Measurements from ENCODE around the gene WIF1. TPM values are rescaled to one million over a fixed set of nuclear protein-coding genes. Genes with fewer than 3 reads are reported as not detected.

WIF1 gene
- total and polyA plus RNA-seq, 8 donors: 42.5 to 311 (median 214) TPM

DNA sequence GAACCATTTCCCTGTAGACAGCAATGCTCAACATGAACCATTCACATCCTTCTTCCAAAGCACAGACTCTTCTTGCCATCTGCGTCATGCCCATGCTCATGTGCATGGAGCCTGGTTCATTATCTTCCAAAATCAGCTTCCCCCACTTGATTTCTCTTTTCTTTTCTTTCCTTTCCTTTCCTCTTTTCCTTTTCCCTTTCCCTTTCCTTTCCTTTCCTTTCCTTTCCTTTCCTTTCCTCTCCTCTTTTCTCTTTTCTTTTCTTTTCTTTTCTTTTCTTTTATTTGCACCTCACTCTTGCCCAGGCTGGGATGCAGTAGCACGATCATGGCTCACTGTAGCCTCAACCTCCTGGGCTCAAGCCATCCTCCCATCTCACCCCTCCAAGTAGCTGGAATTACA is 37.5 kb downstream of the WIF1 start:
- no peak for DNase-seq
- TF ChIP-seq, protein P1, sequence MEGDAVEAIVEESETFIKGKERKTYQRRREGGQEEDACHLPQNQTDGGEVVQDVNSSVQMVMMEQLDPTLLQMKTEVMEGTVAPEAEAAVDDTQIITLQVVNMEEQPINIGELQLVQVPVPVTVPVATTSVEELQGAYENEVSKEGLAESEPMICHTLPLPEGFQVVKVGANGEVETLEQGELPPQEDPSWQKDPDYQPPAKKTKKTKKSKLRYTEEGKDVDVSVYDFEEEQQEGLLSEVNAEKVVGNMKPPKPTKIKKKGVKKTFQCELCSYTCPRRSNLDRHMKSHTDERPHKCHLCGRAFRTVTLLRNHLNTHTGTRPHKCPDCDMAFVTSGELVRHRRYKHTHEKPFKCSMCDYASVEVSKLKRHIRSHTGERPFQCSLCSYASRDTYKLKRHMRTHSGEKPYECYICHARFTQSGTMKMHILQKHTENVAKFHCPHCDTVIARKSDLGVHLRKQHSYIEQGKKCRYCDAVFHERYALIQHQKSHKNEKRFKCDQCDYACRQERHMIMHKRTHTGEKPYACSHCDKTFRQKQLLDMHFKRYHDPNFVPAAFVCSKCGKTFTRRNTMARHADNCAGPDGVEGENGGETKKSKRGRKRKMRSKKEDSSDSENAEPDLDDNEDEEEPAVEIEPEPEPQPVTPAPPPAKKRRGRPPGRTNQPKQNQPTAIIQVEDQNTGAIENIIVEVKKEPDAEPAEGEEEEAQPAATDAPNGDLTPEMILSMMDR (IDR thresholded peaks at IDR 0.05): no peak
- Histone ChIP-seq H3K27ac (no peak overlapping the region), H3K27me3 (no peaks in the 10 kb centered on the region), H3K4me1 (no peaks in the 10 kb centered on the region), H3K4me3 (no peak overlapping the region), H3K36me3 (no peaks in the 10 kb centered on the region), H3K9me3 (no peaks in the 10 kb centered on the region)
- no peak for ATAC-seq
- intact Hi-C loops (cut with DNase I): no loop called here

DNA sequence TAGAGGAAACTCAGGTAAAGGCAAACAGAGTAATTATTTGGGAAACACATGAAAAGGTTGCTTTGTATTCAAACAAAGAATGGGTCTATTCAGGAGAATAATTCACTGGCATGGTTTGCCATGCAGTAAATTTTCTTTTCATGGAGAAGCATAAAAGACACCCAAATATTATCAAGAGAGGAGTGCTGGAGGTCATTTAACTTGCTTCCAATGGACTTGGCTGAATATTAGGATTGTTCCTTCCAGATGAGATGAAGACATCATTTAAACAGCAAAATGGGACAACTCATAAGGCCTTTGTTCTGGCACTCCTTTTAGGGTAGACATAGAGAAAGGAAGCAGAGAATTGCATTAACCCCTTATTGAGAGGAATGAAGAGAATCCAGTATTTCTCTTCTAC is 38.7 kb downstream of the WIF1 start:
- TF ChIP-seq, protein P1 (IDR thresholded peaks at IDR 0.05): no peak
- no peak overlapping the region for H3K4me3 ChIP-seq
- no peaks in the 10 kb centered on the region for H3K4me1 ChIP-seq
- intact Hi-C loops (cut with DNase I): no loop called here
- H3K27me3 ChIP-seq: no peaks in the 10 kb centered on the region
- H3K27ac ChIP-seq: no peak overlapping the region
- H3K9me3 ChIP-seq: no peaks in the 10 kb centered on the region
- no peaks in the 10 kb centered on the region for H3K36me3 ChIP-seq
- DNase-seq (no peak), ATAC-seq (no peak)

DNA sequence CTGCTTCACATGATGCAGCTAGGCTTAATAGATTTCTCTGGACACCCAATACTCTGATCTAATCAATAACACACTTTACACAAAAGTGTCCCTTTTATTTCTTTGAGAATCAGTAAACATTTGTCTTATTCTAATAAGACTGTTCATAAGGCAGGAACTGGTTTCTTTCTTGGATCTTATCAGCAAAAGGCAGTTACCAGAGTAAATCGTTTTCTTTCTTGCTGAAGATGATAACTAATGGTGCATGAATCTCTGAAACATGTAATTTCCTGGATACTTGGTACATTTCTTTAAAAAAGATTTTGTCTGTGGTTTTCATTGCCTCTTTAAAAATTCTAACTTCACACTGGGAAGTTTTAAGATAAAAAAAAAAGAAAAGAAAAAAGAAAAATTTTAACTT is 39.6 kb downstream of the WIF1 start:
- Histone ChIP-seq H3K36me3 (no peaks in the 10 kb centered on the region), H3K27me3 (no peaks in the 10 kb centered on the region), H3K4me1 (no peaks in the 10 kb centered on the region), H3K4me3 (no peak overlapping the region), H3K9me3 (no peaks in the 10 kb centered on the region), H3K27ac (no peak overlapping the region)
- intact Hi-C loops (cut with DNase I): no loop called here
- no peak for ATAC-seq
- TF ChIP-seq, protein P1 (IDR thresholded peaks at IDR 0.05): no peak
- DNase-seq: no peak

DNA sequence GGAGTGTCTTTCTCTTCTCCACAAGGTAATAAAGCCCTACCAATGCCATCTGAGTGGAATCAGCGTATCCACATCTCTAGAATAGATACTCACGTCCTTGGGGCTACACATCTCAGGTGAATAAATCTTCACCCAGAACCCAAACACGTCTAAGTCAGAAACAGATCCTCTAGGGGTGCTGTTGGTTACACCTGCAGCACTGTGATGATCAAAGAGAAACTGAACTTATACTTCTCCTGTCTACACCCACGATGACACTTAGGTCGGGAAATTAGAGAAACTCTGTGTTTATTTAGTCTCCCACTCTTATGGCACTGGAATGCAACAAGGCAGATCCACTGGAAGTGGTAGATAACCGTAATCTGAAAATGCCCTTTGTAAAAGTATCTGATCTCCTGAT is 46.2 kb downstream of the WIF1 start:
- no peak for DNase-seq

DNA sequence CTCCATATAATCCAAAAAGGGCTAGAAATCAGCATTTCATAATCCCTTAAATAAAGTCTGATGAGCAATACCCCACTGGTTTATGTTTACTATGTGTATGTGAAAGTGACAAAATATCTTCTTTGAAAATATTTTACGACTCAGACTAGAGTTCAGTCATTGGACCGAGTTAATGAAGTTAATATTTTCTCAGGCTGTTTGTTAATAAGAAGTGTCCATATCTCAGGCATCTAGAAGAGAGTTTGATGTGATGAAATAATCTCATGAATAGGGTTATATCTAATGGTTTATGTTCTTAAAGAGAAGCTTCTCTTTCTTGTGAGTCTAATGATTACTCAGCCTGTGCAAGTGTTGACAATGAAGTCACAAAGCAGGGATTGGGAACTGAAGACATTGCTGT is 51.8 kb downstream of the WIF1 start:
- H3K27me3 ChIP-seq: no peaks in the 10 kb centered on the region
- ATAC-seq: no peak
- TF ChIP-seq, protein P1 (IDR thresholded peaks at IDR 0.05): no peak
- intact Hi-C loops (cut with DNase I): no loop called here
- H3K4me3 ChIP-seq: no peak overlapping the region
- no peak for DNase-seq
- no peaks in the 10 kb centered on the region for H3K4me1 ChIP-seq
- no peaks in the 10 kb centered on the region for H3K9me3 ChIP-seq
- no peaks in the 10 kb centered on the region for H3K36me3 ChIP-seq
- H3K27ac ChIP-seq: no peak overlapping the region

More for the DNA sequence above, 46.2 kb downstream of the WIF1 start:
- H3K4me3 ChIP-seq: no peak overlapping the region
- H3K9me3 ChIP-seq: no peaks in the 10 kb centered on the region
- H3K36me3 ChIP-seq: no peaks in the 10 kb centered on the region
- intact Hi-C loops (cut with DNase I): no loop called here
- TF ChIP-seq, protein P1 (IDR thresholded peaks at IDR 0.05): no peak
- H3K4me1 ChIP-seq: no peaks in the 10 kb centered on the region
- peak; percentile 86 for ATAC-seq
- H3K27me3 ChIP-seq: no peaks in the 10 kb centered on the region
- no peak overlapping the region for H3K27ac ChIP-seq

Measured in left lung (tissue), 10 donors.